ENCODE results near the gene LGR6.
"Not testable (repeated sequence)": the region's sequence is repeated elsewhere in the genome, so short reads cannot be mapped to it uniquely, and the experiment has no call there.

The LGR6 gene

DNA sequence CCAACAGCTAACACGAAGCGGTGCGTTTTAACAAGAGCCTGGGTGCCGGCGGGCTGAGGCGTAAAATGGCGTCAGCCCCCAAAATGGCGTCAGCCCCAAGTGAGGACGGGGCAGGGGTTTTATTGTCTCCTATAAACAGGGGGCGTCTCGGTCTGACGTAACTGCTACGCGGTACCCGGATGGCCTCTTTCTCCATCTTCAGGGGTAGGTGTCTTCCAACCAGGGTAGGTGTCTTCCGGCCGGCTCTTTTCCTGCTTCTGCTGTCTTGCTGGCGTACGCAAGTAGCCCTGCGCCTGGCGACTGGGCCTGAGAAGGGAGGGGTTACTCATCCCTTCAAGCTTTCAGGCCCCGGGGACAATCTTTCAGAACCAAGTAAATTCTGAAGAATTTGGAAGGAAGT lies 45.3 kb downstream of the LGR6 start:
- Mint-ChIP-seq H3K36me3 (ENCODE audit: low read depth) (no peaks in the 10 kb centered on the region), H3K4me3 (no peak overlapping the region), H3K9me3 (no peaks in the 10 kb centered on the region), H3K27me3 (ENCODE audit: low read depth) (peaks cover 30% of the 10 kb centered on the region), H3K4me1 (ENCODE audit: low read depth) (peaks cover 2% of the 10 kb centered on the region), H3K27ac (no peak overlapping the region)

DNA sequence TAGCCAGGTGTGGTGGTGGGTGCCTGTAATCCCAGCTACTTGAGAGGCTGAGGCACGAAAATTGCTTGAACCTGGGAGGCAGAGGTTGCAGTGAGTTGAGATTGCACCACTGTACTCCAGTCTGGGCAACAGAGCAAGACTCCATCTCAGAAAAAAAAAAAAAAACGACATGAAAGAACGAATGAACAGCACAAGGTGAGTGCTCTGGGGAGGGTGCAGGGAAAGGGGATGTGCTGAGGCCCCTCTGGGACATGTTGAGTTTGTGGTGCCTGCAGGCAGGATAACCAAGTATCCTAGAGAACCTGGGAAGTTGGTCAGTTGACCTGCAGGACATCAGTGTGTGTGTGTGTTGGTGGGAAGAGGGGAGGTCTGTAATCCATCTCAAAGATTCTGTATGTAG lies 46.6 kb downstream of the LGR6 start:
- not testable (repeated sequence) for H3K27ac Mint-ChIP-seq; H3K36me3 Mint-ChIP-seq (ENCODE audit: low read depth); H3K9me3 Mint-ChIP-seq; H3K4me1 Mint-ChIP-seq (ENCODE audit: low read depth); H3K4me3 Mint-ChIP-seq
- peaks cover 25% of the 10 kb centered on the region for H3K27me3 Mint-ChIP-seq (ENCODE audit: low read depth)

DNA sequence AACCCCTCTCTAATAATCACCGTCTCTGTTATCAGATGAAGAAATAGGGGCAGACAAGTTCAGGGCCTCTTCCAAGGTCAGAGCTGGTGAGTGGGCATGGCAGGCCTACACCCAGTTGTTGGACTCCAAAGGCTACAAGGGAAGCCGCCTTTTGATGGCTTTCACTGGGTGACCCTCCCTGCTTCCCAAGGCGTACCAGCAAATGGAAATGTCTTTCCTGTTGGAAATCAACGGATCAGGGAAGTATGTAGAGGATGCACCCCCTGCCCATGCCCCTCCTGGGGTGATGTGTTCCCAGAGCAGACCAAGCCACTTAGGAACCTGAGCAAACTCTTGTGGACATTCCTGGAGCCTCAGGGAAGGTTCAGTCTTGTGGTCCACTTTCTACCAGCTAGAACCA lies 47.4 kb downstream of the LGR6 start:
- Mint-ChIP-seq H3K27me3 (ENCODE audit: low read depth) (peaks cover 21% of the 10 kb centered on the region), H3K9me3 (no peaks in the 10 kb centered on the region), H3K36me3 (ENCODE audit: low read depth) (no peaks in the 10 kb centered on the region), H3K4me3 (no peak overlapping the region), H3K27ac (no peak overlapping the region), H3K4me1 (ENCODE audit: low read depth) (peaks cover 2% of the 10 kb centered on the region)

DNA sequence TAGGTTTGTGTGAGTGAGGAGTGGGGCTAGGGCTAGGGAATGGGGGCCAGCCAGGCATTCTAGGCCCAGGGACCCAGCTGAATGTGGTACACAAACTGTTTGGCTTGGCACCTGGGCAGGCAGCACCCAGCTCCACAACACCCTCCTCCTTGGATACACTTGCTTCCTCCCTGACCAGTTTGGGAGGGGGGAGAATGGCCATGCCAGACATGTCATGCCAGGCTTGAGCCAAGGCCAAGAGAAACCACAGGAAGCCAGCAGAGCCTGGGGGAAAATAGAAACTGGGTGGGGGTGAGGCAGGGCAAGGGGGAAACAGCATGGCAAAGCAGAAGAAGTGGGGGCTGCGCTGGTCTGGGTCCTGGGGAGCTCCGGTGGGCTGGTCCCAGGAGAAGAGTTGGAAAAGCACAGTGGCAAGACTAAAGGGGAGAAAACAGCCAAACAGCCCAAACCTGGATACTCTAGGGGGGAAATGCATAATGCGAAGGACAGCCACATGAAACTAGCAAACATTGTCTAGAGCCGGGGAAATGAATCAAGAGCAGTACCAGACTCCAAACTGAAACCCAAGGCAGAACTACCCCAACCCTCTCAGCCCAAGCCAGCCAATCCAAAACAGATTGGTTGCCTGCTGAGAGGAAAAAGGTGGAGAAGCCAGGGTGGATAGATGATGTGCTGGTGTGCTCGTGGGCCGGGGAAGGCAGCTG lies 47.9 kb downstream of the LGR6 start:
- no peaks in the 10 kb centered on the region for H3K9me3 Mint-ChIP-seq
- peaks cover 19% of the 10 kb centered on the region for H3K27me3 Mint-ChIP-seq (ENCODE audit: low read depth)
- H3K4me3 Mint-ChIP-seq = no peak overlapping the region
- no peaks in the 10 kb centered on the region for H3K36me3 Mint-ChIP-seq (ENCODE audit: low read depth)
- H3K27ac Mint-ChIP-seq = peak overlapping the region; percentile 23
- peaks cover under 1% of the 10 kb centered on the region for H3K4me1 Mint-ChIP-seq (ENCODE audit: low read depth)

DNA sequence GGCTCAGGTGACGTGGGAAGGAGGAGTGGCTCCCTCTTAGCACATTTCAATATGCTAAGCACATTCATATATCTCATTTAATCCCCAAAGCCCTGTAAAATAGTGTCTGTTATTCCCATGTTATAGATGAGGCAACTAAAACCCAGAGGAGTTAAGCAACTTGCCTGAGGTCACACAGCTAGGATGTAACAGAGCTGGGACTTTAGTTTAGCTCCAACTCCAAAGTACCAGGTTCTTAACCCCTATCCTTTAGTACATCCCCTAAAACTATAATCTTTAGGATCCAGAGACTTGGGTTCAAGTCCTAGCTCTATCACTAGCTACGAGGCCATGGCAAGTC lies 48.5 kb downstream of the LGR6 start:
- Mint-ChIP-seq H3K36me3 (ENCODE audit: low read depth) (no peaks in the 10 kb centered on the region), H3K4me1 (ENCODE audit: low read depth) (no peaks in the 10 kb centered on the region), H3K27me3 (ENCODE audit: low read depth) (peaks cover 18% of the 10 kb centered on the region)

DNA sequence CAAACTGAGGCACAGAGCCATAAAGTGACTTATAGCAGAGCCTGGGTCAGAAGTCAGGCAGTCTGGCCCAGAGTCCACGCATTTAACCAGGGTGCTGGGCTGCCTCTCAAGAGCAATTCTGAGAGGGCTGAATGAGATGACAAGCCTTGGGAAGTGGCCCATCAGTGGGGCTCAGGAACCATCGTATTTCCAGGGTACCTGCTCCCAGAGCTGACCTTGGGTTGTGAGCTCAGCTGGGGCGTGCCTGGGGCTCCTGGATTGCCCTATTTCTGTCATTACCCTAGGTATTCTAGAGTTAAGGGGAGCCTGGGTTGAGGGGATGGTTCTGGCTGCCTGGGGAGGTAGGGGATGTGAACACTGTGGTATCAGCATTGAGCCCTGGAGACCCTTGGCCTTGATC lies 49.4 kb downstream of the LGR6 start:
- no peaks in the 10 kb centered on the region for H3K9me3 Mint-ChIP-seq
- no peaks in the 10 kb centered on the region for H3K4me1 Mint-ChIP-seq (ENCODE audit: low read depth)
- no peaks in the 10 kb centered on the region for H3K36me3 Mint-ChIP-seq (ENCODE audit: low read depth)
- peaks cover 16% of the 10 kb centered on the region for H3K27me3 Mint-ChIP-seq (ENCODE audit: low read depth)
- no peak overlapping the region for H3K27ac Mint-ChIP-seq
- H3K4me3 Mint-ChIP-seq = no peak overlapping the region

More for the DNA sequence above, 48.5 kb downstream of the LGR6 start:
- H3K4me3 Mint-ChIP-seq = no peak overlapping the region
- H3K27ac Mint-ChIP-seq = no peak overlapping the region
- no peaks in the 10 kb centered on the region for H3K9me3 Mint-ChIP-seq

DNA sequence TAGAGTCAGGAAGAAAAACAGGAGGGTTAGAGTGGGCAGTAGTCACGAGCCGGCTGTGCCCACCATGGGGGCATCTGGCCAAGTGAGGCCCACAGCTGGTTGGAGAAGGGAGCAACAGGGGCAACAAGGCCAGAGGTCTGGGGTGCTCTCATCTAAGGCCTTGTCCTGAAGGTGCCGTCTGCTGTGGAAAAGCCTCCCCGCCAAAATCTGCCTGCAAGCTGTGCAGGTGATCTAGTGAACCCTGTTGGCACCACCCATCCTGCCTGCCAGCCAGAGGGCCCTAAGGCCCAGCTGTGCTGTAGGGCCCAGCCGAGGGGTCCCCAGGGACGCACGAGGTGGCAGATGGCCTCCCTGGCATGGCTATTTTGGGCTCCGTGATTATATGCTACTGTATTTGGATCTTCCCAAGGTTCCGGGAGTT lies 51.3 kb downstream of the LGR6 start:
- H3K27ac Mint-ChIP-seq = no peak overlapping the region
- no peak overlapping the region for H3K4me3 Mint-ChIP-seq
- H3K36me3 Mint-ChIP-seq (ENCODE audit: low read depth) = no peaks in the 10 kb centered on the region
- H3K9me3 Mint-ChIP-seq = no peaks in the 10 kb centered on the region
- H3K4me1 Mint-ChIP-seq (ENCODE audit: low read depth) = no peaks in the 10 kb centered on the region
- peaks cover 19% of the 10 kb centered on the region for H3K27me3 Mint-ChIP-seq (ENCODE audit: low read depth)

DNA sequence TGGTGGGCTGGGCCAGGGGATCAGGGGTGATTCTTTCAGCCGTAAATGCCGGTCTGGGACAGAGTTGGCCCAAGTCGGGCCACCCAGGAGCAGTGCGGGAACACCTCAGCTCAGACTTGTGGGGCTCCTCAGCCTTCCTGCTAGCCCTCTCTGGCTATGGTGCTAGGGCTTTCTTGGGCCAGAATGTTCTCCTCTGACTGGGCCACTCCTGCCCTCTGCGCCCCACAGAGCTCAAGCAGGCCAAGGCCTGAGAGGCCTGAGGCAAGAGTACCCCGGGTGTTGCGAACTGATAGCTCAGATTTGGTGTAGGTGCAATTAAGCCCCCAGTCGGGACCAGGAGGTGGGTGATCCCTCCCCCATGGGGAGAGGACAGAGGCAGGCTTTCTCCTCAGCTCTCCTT lies 51.8 kb downstream of the LGR6 start:
- no peaks in the 10 kb centered on the region for H3K36me3 Mint-ChIP-seq (ENCODE audit: low read depth)
- H3K27ac Mint-ChIP-seq = no peak overlapping the region
- H3K4me3 Mint-ChIP-seq = no peak overlapping the region
- no peaks in the 10 kb centered on the region for H3K9me3 Mint-ChIP-seq
- H3K4me1 Mint-ChIP-seq (ENCODE audit: low read depth) = no peaks in the 10 kb centered on the region
- H3K27me3 Mint-ChIP-seq (ENCODE audit: low read depth) = peaks cover 22% of the 10 kb centered on the region

DNA sequence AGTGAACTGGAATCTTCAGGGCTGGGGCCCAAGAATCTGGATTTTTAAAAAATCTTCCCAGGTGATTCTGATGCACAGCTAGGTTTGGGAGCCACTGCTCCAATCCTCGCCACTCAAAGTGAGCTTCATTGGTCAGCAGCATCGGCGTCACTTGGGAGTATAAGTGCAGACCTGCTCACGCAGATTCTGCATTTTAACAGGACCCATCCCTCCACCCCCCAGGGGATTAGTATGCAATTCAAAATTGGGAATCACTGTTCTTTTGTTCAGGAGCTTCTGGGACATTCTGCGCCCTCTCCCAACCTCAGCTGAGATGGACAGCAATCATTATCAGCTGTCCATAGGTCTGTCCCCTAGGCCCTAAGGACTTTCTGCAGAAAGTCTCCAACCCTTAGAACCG lies 53.5 kb downstream of the LGR6 start:
- no peak overlapping the region for H3K4me3 Mint-ChIP-seq
- no peaks in the 10 kb centered on the region for H3K4me1 Mint-ChIP-seq (ENCODE audit: low read depth)
- H3K27ac Mint-ChIP-seq = no peak overlapping the region
- no peaks in the 10 kb centered on the region for H3K36me3 Mint-ChIP-seq (ENCODE audit: low read depth)
- no peaks in the 10 kb centered on the region for H3K9me3 Mint-ChIP-seq
- H3K27me3 Mint-ChIP-seq (ENCODE audit: low read depth) = peaks cover 22% of the 10 kb centered on the region

DNA sequence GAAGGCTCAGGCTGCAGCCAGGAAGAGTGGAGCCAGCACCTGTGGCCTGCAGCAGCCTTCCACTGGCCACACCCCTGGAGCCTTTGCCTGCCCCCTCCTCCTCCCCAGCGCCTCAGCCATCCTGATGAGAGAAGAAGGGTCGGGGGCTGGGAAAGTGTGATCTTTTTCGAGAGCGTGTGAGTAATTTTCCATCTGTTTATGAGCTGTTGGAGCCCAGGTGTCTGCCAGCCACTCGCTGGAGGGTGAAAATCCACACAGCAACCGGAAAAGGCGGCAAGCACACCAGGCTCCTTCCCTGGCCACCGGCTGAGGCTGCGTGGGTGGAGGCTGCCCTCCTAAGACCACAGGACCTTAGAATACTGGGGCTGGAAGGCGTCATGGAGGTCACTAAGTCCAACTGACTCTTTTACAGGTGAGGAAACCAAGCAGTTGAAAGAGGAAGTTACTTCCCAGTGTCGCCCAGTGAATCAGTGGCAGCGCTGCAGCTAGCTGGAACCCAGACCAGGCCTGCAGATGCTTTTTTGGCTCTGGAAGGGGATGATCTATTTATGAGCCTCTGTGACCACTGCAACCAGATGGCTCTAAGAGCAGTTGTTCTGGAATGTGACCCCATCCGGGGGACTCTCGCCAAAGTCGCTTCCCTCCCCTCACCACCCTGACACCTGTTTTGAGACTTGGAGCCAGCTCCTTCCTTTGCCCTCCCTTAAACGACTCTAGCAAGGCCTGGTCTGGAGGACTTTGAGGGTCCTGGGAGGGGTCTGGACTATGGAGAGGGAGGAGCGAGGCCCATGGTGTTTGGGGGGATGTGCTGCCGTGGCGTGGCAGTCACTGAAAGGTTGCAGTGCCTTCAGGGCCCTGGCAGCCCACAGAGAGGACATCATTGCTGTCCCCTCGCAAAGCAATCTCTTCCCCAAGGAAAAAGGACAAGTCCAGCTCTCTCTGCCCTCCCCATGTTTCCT lies 54.5 kb downstream of the LGR6 start:
- Mint-ChIP-seq H3K9me3 (no peaks in the 10 kb centered on the region), H3K36me3 (ENCODE audit: low read depth) (no peaks in the 10 kb centered on the region), H3K4me1 (ENCODE audit: low read depth) (no peaks in the 10 kb centered on the region), H3K27me3 (ENCODE audit: low read depth) (peaks cover 13% of the 10 kb centered on the region), H3K27ac (no peak overlapping the region), H3K4me3 (no peak overlapping the region)

DNA sequence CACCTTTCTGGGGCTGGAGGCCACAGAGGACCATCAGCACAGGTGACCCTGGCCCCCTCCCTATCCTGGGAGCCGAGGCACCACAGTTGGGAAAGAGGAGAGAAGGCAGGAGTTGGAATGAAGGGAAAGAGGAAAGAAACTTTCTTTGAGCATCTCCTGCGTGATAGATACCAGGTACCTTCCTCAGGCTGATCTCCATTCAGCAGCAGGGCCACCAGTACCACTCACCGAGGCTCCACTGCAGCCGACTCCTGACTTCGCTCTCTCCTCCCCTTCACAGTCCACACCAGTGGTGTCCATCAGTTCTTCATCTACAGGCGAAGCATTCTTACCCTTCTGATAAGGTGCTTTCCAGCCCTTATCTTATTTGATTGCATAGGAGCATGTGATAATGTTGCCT lies 55.3 kb downstream of the LGR6 start:
- Mint-ChIP-seq H3K9me3 (no peaks in the 10 kb centered on the region), H3K27ac (no peak overlapping the region), H3K27me3 (ENCODE audit: low read depth) (peaks cover 13% of the 10 kb centered on the region), H3K4me3 (no peak overlapping the region), H3K36me3 (ENCODE audit: low read depth) (no peaks in the 10 kb centered on the region), H3K4me1 (ENCODE audit: low read depth) (no peaks in the 10 kb centered on the region)

DNA sequence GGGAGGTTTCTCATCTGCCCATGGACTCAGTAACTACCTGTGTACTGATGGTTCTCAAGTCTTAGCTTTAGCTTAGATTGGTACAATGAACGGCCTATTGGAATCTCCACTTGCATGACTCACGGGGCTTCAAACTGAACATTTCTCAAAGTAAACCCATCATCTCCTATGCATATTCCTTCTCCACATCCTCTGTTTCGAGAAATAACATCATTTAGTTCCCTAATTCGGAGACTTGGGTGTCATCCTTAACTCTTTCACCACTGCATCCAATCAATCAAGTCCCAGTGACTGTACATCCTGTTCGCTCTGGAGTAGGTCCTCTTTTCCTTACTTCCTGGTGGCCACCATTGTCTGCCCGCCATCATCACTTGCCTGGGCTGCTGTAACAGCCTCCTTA lies 55.8 kb downstream of the LGR6 start:
- Mint-ChIP-seq H3K27me3 (ENCODE audit: low read depth) (peaks cover 13% of the 10 kb centered on the region), H3K4me1 (ENCODE audit: low read depth) (no peaks in the 10 kb centered on the region), H3K27ac (no peak overlapping the region), H3K4me3 (no peak overlapping the region), H3K36me3 (ENCODE audit: low read depth) (no peaks in the 10 kb centered on the region), H3K9me3 (no peaks in the 10 kb centered on the region)

DNA sequence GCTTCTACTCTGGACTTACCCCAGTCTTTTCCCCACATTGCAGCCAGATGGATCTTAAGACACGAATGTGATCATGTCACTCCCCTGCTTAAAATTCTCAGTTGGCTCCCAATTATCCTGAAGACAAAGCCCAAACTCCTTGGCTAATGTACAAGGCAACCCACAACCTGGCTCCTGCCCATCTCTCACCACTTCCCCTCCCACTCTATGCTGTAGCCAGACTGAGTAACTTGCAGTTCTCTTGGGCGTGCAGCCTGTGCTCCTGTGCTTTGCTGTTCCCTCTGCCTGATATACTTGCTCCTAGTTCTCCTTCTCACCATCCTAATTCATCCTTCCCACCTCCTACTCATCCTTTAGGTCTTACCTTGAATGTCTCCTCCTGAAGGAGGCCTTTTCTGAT lies 56.2 kb downstream of the LGR6 start:
- Mint-ChIP-seq H3K4me1 (ENCODE audit: low read depth) (no peaks in the 10 kb centered on the region), H3K36me3 (ENCODE audit: low read depth) (no peaks in the 10 kb centered on the region), H3K9me3 (no peaks in the 10 kb centered on the region), H3K4me3 (no peak overlapping the region), H3K27ac (no peak overlapping the region), H3K27me3 (ENCODE audit: low read depth) (peaks cover 13% of the 10 kb centered on the region)

DNA sequence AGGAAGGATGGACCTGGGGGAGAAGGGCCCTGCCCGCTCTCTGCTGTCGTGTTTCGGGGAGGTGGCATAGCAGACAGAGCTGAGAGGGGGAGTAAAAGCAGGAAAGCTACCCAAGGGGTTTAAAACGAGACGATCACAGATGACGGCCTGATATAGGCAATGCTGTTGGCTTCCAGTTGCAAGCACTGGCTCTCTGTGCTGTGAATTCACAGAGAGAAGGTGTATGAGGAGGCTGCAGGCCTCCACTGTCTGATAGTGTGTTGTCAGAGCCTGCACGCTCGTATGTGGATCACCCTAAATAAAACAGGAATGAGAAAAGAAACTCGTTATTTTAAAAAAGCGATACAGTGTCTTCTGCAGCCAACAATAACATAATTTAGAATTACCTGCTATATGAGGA lies 57.4 kb downstream of the LGR6 start:
- Mint-ChIP-seq H3K4me3 (no peak overlapping the region), H3K27me3 (ENCODE audit: low read depth) (peaks cover 13% of the 10 kb centered on the region), H3K9me3 (no peaks in the 10 kb centered on the region), H3K36me3 (ENCODE audit: low read depth) (no peaks in the 10 kb centered on the region), H3K27ac (no peak overlapping the region), H3K4me1 (ENCODE audit: low read depth) (no peaks in the 10 kb centered on the region)

All from T-helper 1 cell treated with Interleukin-12 subunit alpha and Interleukin-12 subunit beta and Interleukin-4 antibody, amounts not matched to agents 30 μg/mL and 1 μg/mL, for 36 hours (primary cell).